GM21786 (cell line): ENCODE measurements around the gene IMMP2L.
"Not testable (repeated sequence)": the region's sequence is repeated elsewhere in the genome, so short reads cannot be mapped to it uniquely, and the experiment has no call there.

ENCODE experiments used
- ATAC-seq: cut with Tn5 transposase; IDR thresholded peaks from one replicate; pipeline ENCODE4 v1.9.1; 2021; ENCODE audit not compliant: unreplicated experiment

The IMMP2L gene

GRCh38 chr7:111469894-111470293 is 92.4 kb downstream of the IMMP2L start:
- ATAC-seq, result not testable (repeated sequence)

GRCh38 chr7:111465774-111466173 is 96.5 kb downstream of the IMMP2L start:
- not testable (repeated sequence) for ATAC-seq

GRCh38 chr7:111460695-111461094 is 101.6 kb downstream of the IMMP2L start:
- ATAC-seq, result no peak

- no peak for ATAC-seq
These were observed 102.5 kb downstream of the IMMP2L start for GRCh38 chr7:111459757-111460280.

GRCh38 chr7:111459065-111459756 is 103.1 kb downstream of the IMMP2L start:
- ATAC-seq, result no peak

- ATAC-seq, result not testable (repeated sequence)
These were observed 111.6 kb downstream of the IMMP2L start for GRCh38 chr7:111450705-111451104.

- not testable (repeated sequence) for ATAC-seq
These were observed 114.8 kb downstream of the IMMP2L start for GRCh38 chr7:111447502-111447901.

GRCh38 chr7:111439977-111440376 is 122.3 kb downstream of the IMMP2L start:
- no peak for ATAC-seq

- no peak for ATAC-seq
These were observed 123.7 kb downstream of the IMMP2L start for GRCh38 chr7:111438369-111439289.

GRCh38 chr7:111437736-111438135 is 124.6 kb downstream of the IMMP2L start:
- no peak for ATAC-seq

GRCh38 chr7:111436608-111437007 is 125.7 kb downstream of the IMMP2L start:
- ATAC-seq, result no peak

- no peak for ATAC-seq
These were observed 128.9 kb downstream of the IMMP2L start for GRCh38 chr7:111433426-111433825.

GRCh38 chr7:111429781-111430180 is 132.5 kb downstream of the IMMP2L start:
- no peak for ATAC-seq

- no peak for ATAC-seq
These were observed 137.5 kb downstream of the IMMP2L start for GRCh38 chr7:111424768-111425167.

- ATAC-seq, result no peak
These were observed 147.9 kb downstream of the IMMP2L start for GRCh38 chr7:111414374-111414773.

GRCh38 chr7:111413739-111414138 is 148.6 kb downstream of the IMMP2L start:
- no peak for ATAC-seq

GRCh38 chr7:111410899-111411298 is 151.4 kb downstream of the IMMP2L start:
- ATAC-seq, result no peak

GRCh38 chr7:111409714-111410422 is 152.4 kb downstream of the IMMP2L start:
- ATAC-seq, result no peak

- ATAC-seq, result no peak
These were observed 153.6 kb downstream of the IMMP2L start for GRCh38 chr7:111408724-111409123.

- ATAC-seq, result no peak
These were observed 155.0 kb downstream of the IMMP2L start for GRCh38 chr7:111407258-111407657.

GRCh38 chr7:111405621-111406020 is 156.7 kb downstream of the IMMP2L start:
- no peak for ATAC-seq
